ENCODE results near the gene WFDC2. TPM values are rescaled to one million over a fixed set of nuclear protein-coding genes. Genes with fewer than 3 reads are reported as not detected.

WFDC2 gene
- total RNA-seq, 4 donors from 2014 or later = 2.1 to 12.4 (median 7.9) TPM; not detected in 1

DNA sequence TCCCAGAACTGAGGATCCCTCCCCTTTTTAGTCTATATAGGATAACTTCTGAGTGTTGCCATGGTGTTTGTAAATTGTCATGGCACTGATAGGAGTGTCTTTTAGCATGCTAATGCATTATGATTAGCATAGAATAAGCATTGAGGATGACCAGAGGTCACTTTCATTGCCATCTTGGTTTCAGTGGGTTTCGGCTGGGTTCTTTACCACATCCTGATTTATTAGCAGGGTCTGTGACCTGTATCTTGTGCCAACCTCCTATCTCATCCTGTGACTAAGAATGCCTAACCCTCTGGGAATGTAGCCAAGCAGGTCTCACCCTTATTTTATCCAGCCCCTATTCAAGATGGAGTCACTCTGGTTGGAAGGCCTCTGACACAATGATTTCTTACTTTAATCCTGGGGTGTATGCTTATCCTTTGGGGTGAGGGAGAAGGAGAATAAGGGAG is 19.6 kb downstream of the WFDC2 start:
- H3K9me3 ChIP-seq = no peaks in the 10 kb centered on the region

DNA sequence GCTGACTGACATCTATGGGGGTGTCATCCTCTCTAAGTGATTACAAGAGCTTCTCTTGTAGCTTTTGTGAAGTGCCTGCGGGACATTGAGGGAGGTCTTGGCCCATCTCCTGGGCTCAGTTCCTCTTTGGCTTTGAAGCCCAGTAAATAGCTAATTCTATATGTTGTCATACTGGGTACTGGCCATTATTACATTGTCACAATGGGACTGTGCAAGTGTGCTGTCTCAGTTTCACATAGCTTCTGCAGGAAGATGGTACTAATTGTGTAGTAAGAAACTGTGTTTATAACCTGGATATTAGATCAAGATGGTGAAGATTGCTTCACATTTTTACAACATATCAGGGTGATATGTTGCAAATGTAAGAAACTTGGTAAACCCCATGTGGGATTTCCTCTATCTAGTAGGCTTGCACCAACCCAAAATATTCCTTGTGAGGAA is 26.0 kb downstream of the WFDC2 start:
- Histone ChIP-seq H3K27me3 (no peaks in the 10 kb centered on the region), H3K36me3 (no peaks in the 10 kb centered on the region), H3K9me3 (no peaks in the 10 kb centered on the region), H3K4me1 (peaks cover 0 to 9% (median 0%) of the 10 kb centered on the region in 4 donors), H3K4me3 (no peak overlapping the region), H3K27ac (no peak overlapping the region)
- no peak for TF ChIP-seq POLR2A (IDR thresholded peaks at IDR 0.05)
- DNase-seq = no peak

More for the DNA sequence above, 19.6 kb downstream of the WFDC2 start:
- Histone ChIP-seq H3K27me3 (no peaks in the 10 kb centered on the region), H3K4me1 (no peaks in the 10 kb centered on the region), H3K36me3 (no peaks in the 10 kb centered on the region), H3K4me3 (no peak overlapping the region), H3K27ac (no peak overlapping the region)
- DNase-seq = no peak
- TF ChIP-seq POLR2A (IDR thresholded peaks at IDR 0.05) = no peak
- TF ChIP-seq, protein P1, sequence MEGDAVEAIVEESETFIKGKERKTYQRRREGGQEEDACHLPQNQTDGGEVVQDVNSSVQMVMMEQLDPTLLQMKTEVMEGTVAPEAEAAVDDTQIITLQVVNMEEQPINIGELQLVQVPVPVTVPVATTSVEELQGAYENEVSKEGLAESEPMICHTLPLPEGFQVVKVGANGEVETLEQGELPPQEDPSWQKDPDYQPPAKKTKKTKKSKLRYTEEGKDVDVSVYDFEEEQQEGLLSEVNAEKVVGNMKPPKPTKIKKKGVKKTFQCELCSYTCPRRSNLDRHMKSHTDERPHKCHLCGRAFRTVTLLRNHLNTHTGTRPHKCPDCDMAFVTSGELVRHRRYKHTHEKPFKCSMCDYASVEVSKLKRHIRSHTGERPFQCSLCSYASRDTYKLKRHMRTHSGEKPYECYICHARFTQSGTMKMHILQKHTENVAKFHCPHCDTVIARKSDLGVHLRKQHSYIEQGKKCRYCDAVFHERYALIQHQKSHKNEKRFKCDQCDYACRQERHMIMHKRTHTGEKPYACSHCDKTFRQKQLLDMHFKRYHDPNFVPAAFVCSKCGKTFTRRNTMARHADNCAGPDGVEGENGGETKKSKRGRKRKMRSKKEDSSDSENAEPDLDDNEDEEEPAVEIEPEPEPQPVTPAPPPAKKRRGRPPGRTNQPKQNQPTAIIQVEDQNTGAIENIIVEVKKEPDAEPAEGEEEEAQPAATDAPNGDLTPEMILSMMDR (IDR thresholded peaks at IDR 0.05) = no peak

DNA sequence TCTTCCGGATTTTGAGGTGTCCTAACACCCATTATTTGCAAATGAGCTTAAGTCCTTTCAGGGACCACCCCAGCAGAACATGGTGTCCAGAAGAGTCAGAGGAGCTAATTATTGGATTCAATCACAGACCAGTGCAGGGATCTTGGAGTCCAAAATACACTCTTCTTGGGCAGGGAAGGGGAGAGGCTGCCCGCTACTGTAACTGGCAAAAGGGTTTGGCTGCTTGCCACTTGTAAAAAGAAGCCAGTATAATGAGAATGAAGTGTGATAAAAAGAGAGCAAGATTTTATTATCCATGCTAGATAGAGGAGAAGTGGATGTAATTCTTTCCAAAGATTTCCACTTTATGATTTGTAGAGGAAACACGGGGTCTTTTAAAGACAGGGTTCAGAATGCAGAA is 26.6 kb downstream of the WFDC2 start:
- Histone ChIP-seq H3K9me3 (no peaks in the 10 kb centered on the region), H3K27me3 (no peaks in the 10 kb centered on the region), H3K4me1 (peaks cover 0 to 9% (median 0%) of the 10 kb centered on the region in 4 donors), H3K36me3 (no peaks in the 10 kb centered on the region), H3K27ac (no peak overlapping the region), H3K4me3 (no peak overlapping the region)
- DNase-seq = no peak
- TF ChIP-seq, protein P1 (IDR thresholded peaks at IDR 0.05) = no peak
- no peak for TF ChIP-seq POLR2A (IDR thresholded peaks at IDR 0.05)

DNA sequence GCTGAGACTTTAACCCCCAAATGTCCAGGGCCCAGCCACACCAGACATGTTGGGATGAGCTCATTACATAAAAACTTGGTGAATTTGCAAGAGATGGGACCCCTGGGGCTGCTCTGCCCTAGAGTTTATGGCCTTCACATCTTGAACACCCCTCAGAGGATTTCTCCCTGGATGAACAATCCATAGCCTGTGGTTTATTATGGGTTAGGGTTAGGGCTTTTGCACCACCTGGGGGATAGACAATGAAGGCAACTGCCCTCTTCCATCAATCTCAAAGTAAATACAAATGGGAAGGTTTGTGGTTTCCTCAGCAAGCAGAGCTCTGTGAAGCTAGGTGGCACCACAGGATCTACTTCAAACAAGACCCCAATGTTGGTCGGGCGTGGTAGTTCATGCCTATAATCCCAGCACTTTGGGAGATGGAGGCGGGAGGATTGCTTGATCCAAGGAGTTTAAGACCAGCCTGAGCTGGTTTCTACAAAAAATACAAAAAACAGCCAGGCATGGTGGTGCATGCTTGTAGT is 28.5 kb downstream of the WFDC2 start:
- Histone ChIP-seq H3K4me1 (peaks cover 0 to 9% (median 0%) of the 10 kb centered on the region in 4 donors), H3K4me3 (no peak overlapping the region), H3K27ac (no peak overlapping the region), H3K27me3 (no peaks in the 10 kb centered on the region), H3K36me3 (no peaks in the 10 kb centered on the region), H3K9me3 (no peaks in the 10 kb centered on the region)
- no peak for DNase-seq
- no peak for TF ChIP-seq POLR2A (IDR thresholded peaks at IDR 0.05)
- TF ChIP-seq, protein P1 (IDR thresholded peaks at IDR 0.05) = no peak

DNA sequence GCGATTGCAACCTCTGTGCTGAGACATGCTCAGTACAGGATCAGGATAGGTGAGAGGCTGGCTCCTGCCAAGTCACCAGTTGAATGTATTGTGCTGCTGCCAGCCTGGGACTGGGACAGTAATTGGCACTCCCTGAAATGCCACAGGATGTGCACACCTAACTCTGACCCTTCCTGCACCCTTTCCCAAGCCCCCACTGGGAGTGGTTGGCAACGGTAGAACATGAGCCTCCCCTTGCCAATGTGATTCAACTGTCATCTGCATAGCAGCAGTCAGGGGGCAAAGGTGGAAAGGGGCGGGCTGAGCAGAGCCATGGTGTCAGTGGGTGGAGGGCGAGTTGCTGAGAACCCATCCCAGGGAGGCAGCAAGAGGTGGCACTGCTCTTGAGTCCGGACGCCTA is 30.5 kb downstream of the WFDC2 start:
- peak in 2 of 3 donors; percentile 86 to 91 for DNase-seq

DNA sequence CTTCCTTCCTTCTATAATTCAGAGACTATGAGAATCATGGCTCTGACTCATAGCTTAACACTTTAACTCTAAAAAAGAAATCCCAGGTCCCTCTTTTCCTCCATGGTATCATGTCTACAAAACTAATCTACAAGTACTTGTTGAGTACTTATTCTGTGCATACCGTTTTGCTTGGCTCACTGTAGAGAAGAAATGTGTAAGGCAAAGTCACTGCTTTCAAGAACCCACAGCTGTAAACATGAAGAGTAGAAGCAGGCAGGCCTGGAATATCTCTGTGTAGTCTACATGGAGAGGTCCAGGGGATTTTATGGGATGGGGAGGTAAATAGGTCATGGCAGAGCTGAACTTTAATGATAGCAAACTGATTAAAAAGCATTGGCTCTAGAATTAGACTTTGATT is 32.0 kb downstream of the WFDC2 start:
- no peaks in the 10 kb centered on the region for H3K36me3 ChIP-seq
- no peak overlapping the region for H3K27ac ChIP-seq
- DNase-seq = no peak
- H3K27me3 ChIP-seq = no peaks in the 10 kb centered on the region
- H3K4me1 ChIP-seq = peaks cover 0 to 9% (median 0%) of the 10 kb centered on the region in 4 donors
- no peak overlapping the region for H3K4me3 ChIP-seq
- TF ChIP-seq, protein P1 (IDR thresholded peaks at IDR 0.05) = no peak
- TF ChIP-seq POLR2A (IDR thresholded peaks at IDR 0.05) = no peak
- H3K9me3 ChIP-seq = no peaks in the 10 kb centered on the region

More for the DNA sequence above, 30.5 kb downstream of the WFDC2 start:
- Histone ChIP-seq H3K4me1 (peaks cover 0 to 9% (median 0%) of the 10 kb centered on the region in 4 donors), H3K4me3 (no peak overlapping the region), H3K27ac (peak overlapping the region in 2 of 4 donors; percentile 25 to 48), H3K36me3 (no peaks in the 10 kb centered on the region), H3K9me3 (no peaks in the 10 kb centered on the region), H3K27me3 (no peaks in the 10 kb centered on the region)
- TF ChIP-seq, protein P1 (IDR thresholded peaks at IDR 0.05) = no peak
- TF ChIP-seq POLR2A (IDR thresholded peaks at IDR 0.05) = peak in 1 of 2 donors; percentile 43

Measured in Peyer's patch (tissue), 4 donors.